Endothelial cell (in vitro differentiated cells): ENCODE measurements around the gene E2F2. TPM values are rescaled to one million over a fixed set of nuclear protein-coding genes. Genes with fewer than 3 reads are reported as not detected.
"Not testable (repeated sequence)": the region's sequence is repeated elsewhere in the genome, so short reads cannot be mapped to it uniquely, and the experiment has no call there.

ENCODE experiments used
- DNase-seq: peaks from one replicate; pipeline ENCODE4 v3.0.0; 2021; ENCODE audit warnings: low spot score
- H3K27ac Mint-ChIP-seq: one replicate; pipeline ENCODE4 v1.8.0; 2021; ENCODE audit warnings: mixed read lengths, inconsistent platforms; ENCODE audit not compliant: unreplicated experiment
- H3K27me3 Mint-ChIP-seq: one replicate; pipeline ENCODE4 v1.8.0; 2021; ENCODE audit warnings: mild to moderate bottlenecking, moderate library complexity, mixed read lengths, inconsistent platforms; ENCODE audit not compliant: unreplicated experiment
- H3K36me3 Mint-ChIP-seq: one replicate; pipeline ENCODE4 v1.8.0; 2021; ENCODE audit warnings: mild to moderate bottlenecking, low read depth, mixed read lengths, inconsistent platforms; ENCODE audit not compliant: unreplicated experiment
- H3K4me1 Mint-ChIP-seq: one replicate; pipeline ENCODE4 v1.8.0; 2021; ENCODE audit warnings: mild to moderate bottlenecking, mixed read lengths, inconsistent platforms; ENCODE audit not compliant: unreplicated experiment
- H3K4me3 Mint-ChIP-seq: one replicate; pipeline ENCODE4 v1.8.0; 2021; ENCODE audit warnings: mild to moderate bottlenecking, mixed read lengths, inconsistent platforms; ENCODE audit not compliant: unreplicated experiment
- H3K9me3 Mint-ChIP-seq: one replicate; pipeline ENCODE4 v1.8.0; 2021; ENCODE audit warnings: mixed read lengths, inconsistent platforms; ENCODE audit not compliant: unreplicated experiment
- CTCF ChIP-seq: fragments of 200-600 bp; sonication (generic); IDR thresholded peaks from one replicate; pipeline ENCODE4 v1.5.0; 2021; ENCODE audit warnings: antibody characterized with exemption; ENCODE audit not compliant: unreplicated experiment
- total RNA-seq: library from RNA; stranded (reverse); fragmentation: NEBNext Ultra II Directional; extraction: Animal tissue kit (Norgen Biotek cat#: 25700); gene quantifications from one replicate; pipeline ENCODE4 v1.2.1, GENCODE V29; 2021; ENCODE audit not compliant: unreplicated experiment

E2F2 gene
- total RNA-seq, 1 donor from 2014 or later, result 0.69 TPM

GRCh38 chr1:23500466-23500865 lies 30.6 kb downstream of the E2F2 start:
- DNase-seq, result no peak
- Mint-ChIP-seq H3K4me1 (no peaks in the 10 kb centered on the region), H3K27ac (no peak overlapping the region), H3K9me3 (no peaks in the 10 kb centered on the region), H3K27me3 (peaks cover 2% of the 10 kb centered on the region), H3K4me3 (no peak overlapping the region), H3K36me3 (no peaks in the 10 kb centered on the region)
- TF ChIP-seq CTCF, result no peak

- no peaks in the 10 kb centered on the region for H3K36me3 Mint-ChIP-seq
- no peak for TF ChIP-seq CTCF
- peaks cover 2% of the 10 kb centered on the region for H3K27me3 Mint-ChIP-seq
- H3K4me3 Mint-ChIP-seq, result no peak overlapping the region
- DNase-seq, result no peak
- H3K4me1 Mint-ChIP-seq, result no peaks in the 10 kb centered on the region
- no peak overlapping the region for H3K27ac Mint-ChIP-seq
- H3K9me3 Mint-ChIP-seq, result no peaks in the 10 kb centered on the region
These were observed 33.1 kb downstream of the E2F2 start for GRCh38 chr1:23497777-23498439.

- Mint-ChIP-seq H3K9me3 (no peaks in the 10 kb centered on the region), H3K27me3 (no peaks in the 10 kb centered on the region), H3K4me3 (no peak overlapping the region), H3K27ac (no peak overlapping the region), H3K36me3 (no peaks in the 10 kb centered on the region), H3K4me1 (no peaks in the 10 kb centered on the region)
- TF ChIP-seq CTCF, result no peak
- DNase-seq, result no peak
These were observed 34.4 kb downstream of the E2F2 start for GRCh38 chr1:23496490-23497181.

GRCh38 chr1:23494836-23495235 lies 36.2 kb downstream of the E2F2 start:
- not testable (repeated sequence) for DNase-seq, H3K27ac Mint-ChIP-seq, H3K36me3 Mint-ChIP-seq, H3K4me3 Mint-ChIP-seq, H3K9me3 Mint-ChIP-seq, H3K27me3 Mint-ChIP-seq, H3K4me1 Mint-ChIP-seq

GRCh38 chr1:23492776-23493175 lies 38.3 kb downstream of the E2F2 start:
- not testable (repeated sequence) for H3K9me3 Mint-ChIP-seq, DNase-seq, H3K4me3 Mint-ChIP-seq, H3K27me3 Mint-ChIP-seq, H3K27ac Mint-ChIP-seq, H3K36me3 Mint-ChIP-seq, H3K4me1 Mint-ChIP-seq

GRCh38 chr1:23492132-23492720 lies 38.8 kb downstream of the E2F2 start:
- no peaks in the 10 kb centered on the region for H3K36me3 Mint-ChIP-seq
- no peak for DNase-seq
- no peak for TF ChIP-seq CTCF
- H3K27ac Mint-ChIP-seq, result no peak overlapping the region
- H3K9me3 Mint-ChIP-seq, result no peaks in the 10 kb centered on the region
- H3K4me3 Mint-ChIP-seq, result no peak overlapping the region
- H3K27me3 Mint-ChIP-seq, result peaks cover 3% of the 10 kb centered on the region
- H3K4me1 Mint-ChIP-seq, result no peaks in the 10 kb centered on the region
